Activated CD4-positive, CD25-positive, alpha-beta regulatory T cell treated with anti-CD3 and anti-CD28 coated beads, Interleukin-2, amount 50 U/mL, for 72 hours (primary cell): ENCODE measurements around the gene FARSA.
A peak's percentile ranks its signal among the peaks of the same experiment; 100 is the strongest.
"Not testable (repeated sequence)": the region's sequence is repeated elsewhere in the genome, so short reads cannot be mapped to it uniquely, and the experiment has no call there.

Experiments used
- DNase-seq: peaks from one replicate; pipeline ENCODE4 v3.0.0; 2021

FARSA gene

GRCh38 chr19:12933287-12934072 is at the start of gene FARSA:
Gene FARSA, minus strand, starts transcription at chr19:12933711. Its CDS starts 15 bp downstream, at chr19:12933696.
- peak; percentile 84 for DNase-seq

GRCh38 chr19:12983091-12983490 is 49.6 kb upstream of the FARSA start:
- DNase-seq = no peak

- DNase-seq = no peak
Measured at GRCh38 chr19:12982648-12983047, 49.1 kb upstream of the FARSA start.

GRCh38 chr19:12979974-12980373 is 46.5 kb upstream of the FARSA start:
- no peak for DNase-seq

GRCh38 chr19:12976109-12976508 is 42.6 kb upstream of the FARSA start:
- not testable (repeated sequence) for DNase-seq

- DNase-seq = no peak
Measured at GRCh38 chr19:12975221-12975741, 41.8 kb upstream of the FARSA start.

- DNase-seq = no peak
Measured at GRCh38 chr19:12974301-12975220, 41.0 kb upstream of the FARSA start.

- no peak for DNase-seq
Measured at GRCh38 chr19:12973236-12973635, 39.7 kb upstream of the FARSA start.

GRCh38 chr19:12970070-12970820 is 36.7 kb upstream of the FARSA start:
- no peak for DNase-seq

- no peak for DNase-seq
Measured at GRCh38 chr19:12969292-12969988, 35.9 kb upstream of the FARSA start, which contains the start of gene DAND5. Gene DAND5, plus strand, starts transcription at chr19:12969576. Its CDS starts 85 bp downstream, at chr19:12969661.

GRCh38 chr19:12967907-12968306 is 34.4 kb upstream of the FARSA start:
- no peak for DNase-seq

- no peak for DNase-seq
Measured at GRCh38 chr19:12965812-12966135, 32.3 kb upstream of the FARSA start.

GRCh38 chr19:12965017-12965811 is 31.7 kb upstream of the FARSA start:
- peak; percentile 93 for DNase-seq

- DNase-seq = no peak
Measured at GRCh38 chr19:12959481-12959880, 26.0 kb upstream of the FARSA start.

GRCh38 chr19:12957389-12957952 is 24.0 kb upstream of the FARSA start:
- not testable (repeated sequence) for DNase-seq

GRCh38 chr19:12956446-12957388 is 23.2 kb upstream of the FARSA start, which contains the start of gene GADD45GIP1:
Gene GADD45GIP1, minus strand, starts transcription at chr19:12957223. Its CDS starts 11 bp downstream, at chr19:12957212.
- peak; percentile 89 for DNase-seq

- no peak for DNase-seq
Measured at GRCh38 chr19:12955996-12956395, 22.5 kb upstream of the FARSA start.

GRCh38 chr19:12955575-12955974 is 22.1 kb upstream of the FARSA start:
- not testable (repeated sequence) for DNase-seq

GRCh38 chr19:12954612-12954962 is 21.1 kb upstream of the FARSA start:
- DNase-seq = no peak
